NCI-H1417 treated with DMSO at 0.1 percent for 48 hours (cell line): ENCODE measurements around the gene CHAD.
"Not testable (repeated sequence)": the region's sequence is repeated elsewhere in the genome, so short reads cannot be mapped to it uniquely, and the experiment has no call there.

Experiments
- DNase-seq: peaks from one replicate; lab custom pipeline; 2025; lab: John Stamatoyannopoulos, UW

CHAD gene

DNA sequence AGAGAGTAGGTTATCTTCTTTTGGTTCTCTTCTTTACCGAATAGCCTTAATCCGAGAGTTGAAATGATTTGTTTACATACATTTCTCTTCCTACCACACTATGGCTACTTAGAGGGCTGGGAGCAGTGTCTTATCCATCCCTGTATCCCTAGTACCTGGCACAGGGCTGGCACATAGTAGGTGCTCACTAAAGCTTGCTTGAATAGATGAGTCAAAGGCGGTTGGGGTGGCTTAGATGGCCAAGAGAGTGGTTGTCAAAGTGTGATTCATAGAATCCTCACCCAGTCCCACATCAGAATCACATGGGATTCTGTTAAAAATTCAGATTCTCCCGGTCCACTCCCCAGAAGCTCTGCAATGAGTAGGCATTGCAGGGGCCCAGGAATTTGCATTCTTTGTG lies 11.1 kb downstream of the CHAD start:
- no peak for DNase-seq

DNA sequence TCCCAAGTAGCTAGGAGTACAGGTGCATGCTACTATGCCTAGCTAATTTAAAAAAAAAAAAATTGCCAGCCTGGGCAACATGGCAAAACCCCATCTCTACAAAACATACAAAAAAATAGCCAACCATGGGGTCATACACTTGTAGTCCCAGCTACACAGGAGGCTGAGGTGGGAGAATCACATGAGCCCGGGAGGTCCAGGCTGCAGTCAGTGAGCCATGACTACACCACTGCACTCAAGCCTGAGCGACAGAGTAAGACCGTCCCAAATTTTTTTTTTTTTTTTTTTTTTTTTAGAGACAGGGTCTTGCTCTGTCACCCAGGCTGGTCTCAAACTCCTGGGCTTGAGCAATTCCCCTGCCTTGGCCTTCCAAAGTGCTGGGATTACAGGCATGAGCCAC lies 14.8 kb downstream of the CHAD start:
- no peak for DNase-seq

DNA sequence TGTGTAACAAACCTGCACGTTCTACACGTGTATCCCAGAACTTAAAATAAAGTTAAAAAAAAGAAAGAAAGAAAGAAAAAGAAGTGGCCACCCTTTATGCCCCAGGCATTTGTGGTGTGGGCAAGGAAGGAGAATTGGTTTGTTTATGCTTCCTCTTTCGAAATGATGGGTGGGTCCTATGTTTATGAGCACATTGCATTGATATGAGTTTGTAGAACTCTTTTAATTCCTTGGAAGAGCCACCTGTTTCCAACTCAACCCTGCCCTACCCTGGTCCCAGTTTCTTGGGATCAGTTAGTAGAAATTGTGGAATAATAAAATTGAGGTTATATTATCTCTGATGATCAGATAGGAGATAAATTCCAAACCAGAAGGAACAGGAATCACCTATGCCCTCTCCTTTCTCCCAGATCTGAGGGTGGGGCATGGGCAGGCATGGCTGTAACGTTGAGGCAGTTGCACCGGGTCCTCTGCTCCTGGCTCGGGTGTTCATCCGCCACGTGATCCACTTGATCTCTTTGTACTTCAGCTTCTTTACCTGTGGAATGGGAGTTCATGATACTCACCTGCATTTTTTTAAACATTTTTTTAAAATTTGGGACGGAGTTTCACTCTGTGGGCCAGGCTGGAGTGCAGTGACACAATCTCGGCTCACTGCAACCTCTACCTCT lies 15.9 kb downstream of the CHAD start:
- DNase-seq = no peak

DNA sequence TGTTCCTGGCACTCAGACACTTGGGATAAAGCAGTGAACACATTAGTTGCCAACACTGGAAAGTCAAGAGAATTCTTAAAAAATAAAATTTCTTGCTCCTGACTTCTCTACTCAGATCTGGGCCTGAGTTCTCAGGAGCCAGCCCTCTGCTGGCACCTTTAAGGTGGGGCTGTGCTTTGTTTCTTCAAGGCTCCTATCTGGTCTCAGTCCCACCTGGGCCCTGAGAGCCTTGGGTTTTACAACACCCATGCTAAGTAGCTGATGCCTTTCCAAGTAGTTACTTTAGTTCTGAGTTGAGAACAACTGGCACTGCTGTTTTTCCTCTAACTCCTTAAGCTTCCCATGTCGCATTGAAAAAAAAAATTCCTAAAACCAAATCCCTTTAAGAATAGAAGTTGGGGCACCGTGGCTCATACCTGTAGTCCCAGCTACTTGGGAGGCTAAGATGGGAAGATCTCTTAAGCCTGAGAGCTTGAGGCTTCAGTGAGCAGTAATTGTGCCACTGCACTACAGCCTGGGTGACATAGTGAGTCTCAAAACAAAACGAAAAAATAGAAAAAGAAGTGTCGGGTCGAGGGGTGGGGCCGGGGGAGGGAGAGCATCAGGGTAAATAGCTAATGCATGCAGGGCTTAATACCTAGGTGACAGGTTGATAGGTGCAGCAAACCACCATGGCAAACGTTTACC lies 16.6 kb downstream of the CHAD start:
- DNase-seq = no peak

DNA sequence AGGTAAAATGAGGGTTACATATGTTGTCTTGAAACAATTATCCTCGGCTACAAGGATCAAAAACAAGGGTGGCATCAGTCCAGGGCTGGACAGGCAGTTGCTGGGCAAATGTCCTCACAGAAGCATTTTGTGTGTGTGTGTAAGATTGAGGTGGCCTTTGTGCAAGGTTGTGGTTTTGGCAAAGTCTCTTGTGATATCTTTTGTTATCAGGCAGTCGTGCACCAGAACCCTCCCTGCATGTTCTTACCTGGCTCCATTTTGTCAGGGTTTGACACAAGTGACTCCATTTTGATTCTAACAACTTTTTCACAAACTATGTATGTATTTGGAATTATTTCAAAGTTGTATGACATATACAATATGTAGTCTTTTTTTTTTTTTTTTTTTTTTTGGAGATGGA lies 20.0 kb downstream of the CHAD start:
- DNase-seq = no peak

DNA sequence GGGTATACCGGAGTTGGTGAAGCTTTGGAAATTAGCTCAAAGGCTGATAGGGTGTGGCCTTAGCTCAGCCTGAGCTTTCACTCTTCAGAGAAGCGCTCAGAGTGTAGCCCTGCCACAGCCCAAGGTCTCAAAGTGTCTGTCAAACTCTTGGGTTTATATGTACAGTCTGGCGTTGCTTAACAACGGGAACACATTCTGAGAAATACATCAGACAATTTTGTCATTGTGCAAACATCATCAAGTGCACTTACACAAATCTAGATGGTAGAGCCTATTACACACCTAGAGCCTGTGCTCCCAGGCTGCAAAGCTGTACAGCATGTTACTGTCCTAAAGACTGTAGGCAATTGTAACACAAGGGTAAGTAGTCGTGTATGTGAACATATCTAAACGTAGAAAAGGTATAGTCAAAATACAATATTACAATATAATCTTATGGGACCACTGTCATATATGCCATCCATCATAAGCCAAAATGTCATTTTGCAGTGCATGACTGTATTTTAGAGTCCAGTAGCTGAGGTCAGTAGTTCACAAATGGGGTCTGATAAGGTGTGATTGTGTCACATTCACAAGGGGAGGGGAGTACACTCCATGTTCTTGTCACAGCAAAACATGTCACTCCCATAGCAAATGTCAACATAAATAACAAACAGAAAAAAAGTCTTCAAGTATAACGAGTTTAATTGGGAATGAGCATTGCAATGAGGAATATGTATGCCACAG lies 20.6 kb downstream of the CHAD start:
- DNase-seq = no peak

DNA sequence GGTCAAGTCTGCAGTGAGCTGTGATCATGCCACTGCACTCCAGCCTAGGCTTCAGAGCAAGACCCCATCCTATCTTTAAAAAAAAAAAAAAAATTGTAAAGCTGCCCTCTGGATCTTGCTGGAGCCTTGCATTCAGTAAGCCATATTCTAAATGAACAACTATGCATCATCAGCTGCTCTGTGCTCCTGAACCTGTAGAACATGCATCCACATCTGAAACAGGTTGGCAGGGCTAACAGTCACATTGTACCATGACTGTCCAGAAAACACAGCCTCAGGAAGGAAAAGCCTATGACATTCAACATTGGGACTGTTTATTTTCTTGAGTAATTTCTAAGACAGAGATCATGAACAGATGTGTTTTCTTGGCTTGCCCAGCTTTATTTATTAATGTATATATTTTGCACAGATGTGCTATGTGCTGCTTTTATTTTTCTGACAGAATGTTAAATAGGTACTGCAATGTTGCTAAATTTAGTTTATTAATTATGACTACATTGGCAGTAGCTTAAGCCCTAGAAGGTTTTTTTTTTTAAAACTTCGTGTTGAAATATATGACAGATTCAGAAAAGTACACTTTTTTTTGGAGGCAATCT lies 22.9 kb downstream of the CHAD start:
- DNase-seq = no peak

DNA sequence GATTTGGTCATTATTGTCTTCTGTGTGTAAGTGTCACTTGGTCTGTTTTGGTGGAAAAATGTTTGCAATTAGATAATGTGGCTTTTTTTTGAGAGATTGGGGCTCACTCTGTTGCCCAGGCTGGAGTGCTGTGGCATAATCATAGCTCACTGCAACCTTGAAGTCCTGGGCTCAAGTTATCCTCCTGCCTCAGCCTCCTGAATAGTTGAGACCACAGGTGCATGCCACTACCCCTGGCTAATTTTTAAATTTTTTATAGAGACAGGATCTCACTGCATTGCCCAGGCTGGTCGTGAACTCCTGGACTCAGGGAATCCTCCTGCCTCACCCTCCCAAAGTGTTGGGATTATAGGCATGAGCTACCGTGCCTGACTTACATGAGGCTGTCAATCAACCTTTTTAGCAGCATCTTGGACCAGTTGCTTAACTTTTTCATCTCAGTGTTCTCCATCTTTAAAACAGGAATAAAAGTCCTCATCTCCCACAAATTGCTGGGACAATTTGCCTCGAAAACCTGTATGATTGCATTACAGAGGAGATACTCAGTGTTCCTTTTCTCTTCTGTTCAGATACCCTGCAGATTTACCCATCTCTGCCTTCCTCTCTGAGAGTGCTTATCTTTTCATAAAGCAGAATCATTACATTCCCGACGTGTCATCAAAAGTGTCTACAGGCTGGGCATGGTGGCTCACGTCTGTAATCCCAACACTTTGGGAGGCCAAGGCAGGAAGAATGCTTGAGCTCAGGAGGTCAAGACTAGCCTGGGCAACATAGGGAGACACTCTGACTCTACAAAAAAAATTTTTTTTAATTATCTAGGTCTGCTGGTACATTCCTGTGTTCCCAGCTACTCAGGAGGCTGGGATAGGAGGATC lies 23.6 kb downstream of the CHAD start:
- DNase-seq = no peak

DNA sequence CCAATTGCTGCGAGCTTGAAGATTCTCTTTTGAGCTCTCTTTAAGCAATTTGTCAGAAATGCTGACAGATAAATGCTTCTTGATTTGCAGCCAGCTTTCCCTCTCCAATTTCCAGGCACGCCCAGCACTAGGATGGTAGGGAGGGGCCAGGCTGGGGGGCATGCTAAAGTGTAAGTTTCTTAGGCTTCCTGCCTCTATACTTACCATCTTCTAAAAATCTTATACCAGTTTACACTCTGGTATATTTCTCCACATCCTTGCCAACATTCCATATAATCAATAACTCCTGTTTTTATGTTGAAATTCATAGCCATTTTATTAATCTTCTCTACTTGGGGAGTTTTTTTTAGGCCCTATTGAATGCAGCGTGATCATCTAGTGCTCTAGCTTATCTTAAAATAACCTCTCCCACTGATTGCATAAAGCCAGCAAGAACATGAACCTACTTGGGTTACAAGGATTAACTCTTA lies 25.1 kb downstream of the CHAD start:
- DNase-seq = no peak

DNA sequence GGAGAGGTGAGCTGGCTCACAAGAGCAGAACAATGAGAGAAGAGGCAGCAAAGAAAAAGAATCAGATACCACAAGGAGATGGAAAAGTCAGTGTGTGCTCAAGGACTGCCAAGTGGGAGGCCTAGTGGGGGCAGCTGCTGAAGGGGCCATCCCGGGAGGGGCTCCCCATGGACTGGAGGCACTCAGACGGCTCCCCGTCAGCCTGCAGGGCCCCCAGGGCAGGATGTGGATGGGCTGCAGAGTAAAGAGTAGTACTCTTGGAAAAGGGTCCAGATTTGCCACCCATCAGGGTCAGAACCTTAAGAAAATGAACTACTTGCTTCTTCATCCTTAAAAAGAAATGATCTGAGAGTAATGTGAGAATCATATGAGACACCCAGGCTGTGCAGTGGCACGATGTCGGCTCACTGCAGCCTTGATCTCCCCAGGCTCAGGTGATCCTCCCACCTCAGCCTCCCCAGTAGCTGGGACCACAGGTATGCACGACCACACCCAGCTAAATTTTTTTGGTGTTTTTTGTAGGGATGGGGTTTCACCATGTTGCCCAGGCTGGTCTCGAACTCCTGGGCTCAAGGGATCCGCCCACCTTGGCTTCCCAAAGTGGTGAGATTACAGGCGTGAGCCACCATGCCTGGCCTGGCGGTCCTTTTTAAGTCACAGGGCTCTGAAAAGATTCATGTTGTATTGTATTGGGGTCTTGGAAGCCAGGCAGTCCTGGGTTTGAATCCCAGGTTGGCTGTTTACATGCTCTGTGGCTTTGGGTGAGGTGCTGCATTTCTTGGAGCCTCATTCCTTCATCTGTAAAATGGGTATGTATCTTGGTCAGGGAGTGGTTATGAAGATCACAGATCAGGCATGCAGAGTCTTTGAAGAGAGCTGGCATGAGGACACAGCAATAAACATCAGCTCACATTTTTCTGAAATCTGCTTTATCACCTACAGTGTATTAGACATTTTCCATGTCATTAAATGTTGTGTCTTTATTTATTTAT lies 27.5 kb downstream of the CHAD start:
- DNase-seq = no peak

DNA sequence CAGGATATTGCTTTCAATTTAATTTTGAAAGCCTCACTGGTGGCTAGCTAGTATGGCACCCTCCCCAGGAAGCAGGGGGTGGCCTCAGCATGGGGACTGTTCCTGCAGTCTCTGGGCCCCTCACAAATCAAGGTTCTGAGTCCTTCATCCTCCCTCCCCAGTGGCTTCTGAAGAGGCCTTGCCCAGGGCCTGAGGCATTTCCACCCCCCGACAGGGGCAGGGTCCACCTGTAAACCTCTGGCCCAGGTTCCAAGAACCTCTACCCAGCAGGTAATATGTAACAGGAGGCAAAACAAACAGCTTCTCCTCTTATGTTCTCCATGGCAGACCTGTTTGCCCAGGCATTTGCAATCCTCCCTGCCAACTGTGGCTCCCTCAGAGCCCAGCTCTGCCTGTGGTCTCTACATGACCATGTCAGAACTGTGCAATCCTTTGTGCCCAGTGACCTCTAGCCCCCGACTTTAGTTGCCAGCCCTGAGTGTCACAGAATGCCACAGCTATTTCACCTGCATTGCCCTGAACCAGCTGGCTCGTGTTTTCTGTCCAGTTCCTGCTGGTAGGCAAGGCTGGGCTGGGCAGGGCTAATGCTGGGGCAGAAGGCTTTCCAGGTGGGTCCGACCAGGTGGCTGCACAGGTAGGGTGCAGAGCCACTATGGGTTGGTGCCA lies 28.4 kb downstream of the CHAD start:
- DNase-seq = no peak

DNA sequence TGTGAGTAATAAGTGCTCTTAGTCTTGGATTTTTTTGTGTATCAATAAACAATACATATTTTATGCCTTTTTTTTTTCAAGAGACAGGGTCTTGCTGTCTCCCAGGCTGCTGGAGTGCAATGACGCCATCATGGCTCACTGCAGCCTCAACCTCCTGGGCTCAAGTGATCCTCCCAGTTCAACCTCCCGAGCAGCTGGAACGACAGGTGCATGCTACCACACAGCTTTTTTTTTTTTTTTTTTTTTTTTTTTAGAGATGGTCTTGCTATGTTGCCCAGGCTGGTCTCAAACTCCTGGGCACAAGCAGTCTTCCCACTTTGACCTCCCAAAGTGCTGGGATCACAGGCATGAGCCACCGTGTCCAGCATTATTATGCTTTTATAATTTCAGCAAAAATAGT lies 29.7 kb downstream of the CHAD start:
- DNase-seq = no peak

DNA sequence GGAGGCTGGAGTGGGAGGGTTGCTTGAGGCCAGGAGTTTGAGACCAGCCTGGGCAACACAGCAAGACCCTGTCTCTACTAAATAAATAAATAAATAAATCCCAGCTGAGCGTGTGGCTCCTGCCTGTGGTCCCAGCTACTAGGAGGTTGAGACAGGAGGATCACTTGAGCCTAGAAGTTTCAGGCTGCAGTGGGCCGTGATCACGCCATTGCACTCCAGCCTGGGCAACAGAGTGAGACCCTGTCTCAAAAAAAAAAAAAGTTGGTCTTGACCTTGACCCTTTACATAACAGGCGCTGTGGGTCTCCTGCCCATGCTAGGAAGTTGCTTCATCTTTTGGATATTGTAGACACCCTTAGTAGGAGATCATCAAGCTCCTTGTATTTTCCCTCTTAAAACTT lies 31.3 kb downstream of the CHAD start:
- no peak for DNase-seq

DNA sequence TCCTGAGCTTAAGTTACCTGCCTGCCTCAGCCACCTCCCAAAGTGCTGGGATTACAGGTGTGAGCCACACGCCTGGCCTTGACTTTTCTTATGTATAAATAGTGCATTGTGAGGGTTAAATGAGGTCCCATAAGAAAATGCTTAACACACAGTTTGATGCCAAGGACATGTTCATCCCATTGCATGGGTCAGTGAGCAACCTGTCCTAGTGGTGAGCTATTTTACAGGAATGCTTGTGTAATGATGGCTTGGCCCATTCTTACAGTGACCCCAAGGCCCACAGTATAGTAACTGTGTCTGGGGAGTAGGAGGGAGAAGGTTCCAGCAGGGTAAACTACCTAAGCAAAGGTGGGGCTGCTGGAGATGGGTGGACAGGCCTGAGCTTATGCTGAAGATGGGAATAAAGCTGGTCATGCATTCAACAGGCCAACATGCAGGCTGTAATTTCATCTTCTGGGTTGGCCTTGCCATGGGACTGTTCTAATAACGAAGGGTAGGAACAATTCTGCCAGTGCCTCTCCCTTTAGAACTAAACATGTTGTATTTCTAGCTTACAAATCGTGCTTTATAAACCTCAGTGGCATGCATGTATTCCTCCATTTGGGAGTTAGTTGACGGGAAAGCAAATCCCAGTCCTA lies 36.4 kb downstream of the CHAD start:
- no peak for DNase-seq

DNA sequence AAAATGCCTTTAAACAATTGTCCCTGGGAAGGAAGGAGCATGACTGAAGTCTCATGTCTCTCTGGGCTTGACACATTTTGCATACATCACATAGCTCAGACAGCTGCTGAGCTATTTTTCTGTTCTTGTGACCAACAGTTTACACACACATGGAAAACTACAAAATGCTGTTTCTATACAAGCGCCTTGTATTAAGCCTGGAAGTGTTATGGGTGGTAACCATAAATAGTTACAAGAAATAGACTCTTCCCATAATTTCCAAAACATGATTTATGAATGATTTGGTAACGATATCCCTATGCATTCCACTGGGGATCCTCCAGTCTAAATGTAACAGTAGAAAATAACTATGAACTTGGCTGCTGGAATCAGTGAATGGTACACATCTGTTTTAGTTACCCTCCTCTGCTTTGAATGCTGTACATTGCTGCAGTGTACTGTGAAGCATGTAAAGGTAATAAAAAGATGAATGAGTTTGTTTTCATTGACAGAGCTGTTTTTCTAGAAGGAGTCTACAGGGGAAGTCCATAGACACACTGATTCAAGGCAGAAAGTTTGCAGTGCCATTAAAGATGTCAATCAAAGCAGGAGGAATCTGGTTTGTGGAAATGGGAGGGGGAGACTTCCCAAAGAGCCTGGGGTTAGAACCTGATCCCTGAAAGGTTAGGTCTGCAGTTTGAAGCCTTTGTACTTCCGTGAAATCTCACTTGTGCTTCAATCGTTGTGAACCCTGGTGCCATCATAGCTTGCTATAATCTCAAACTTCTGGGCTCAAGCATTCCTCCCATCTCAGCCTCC lies 37.7 kb downstream of the CHAD start:
- DNase-seq = no peak

DNA sequence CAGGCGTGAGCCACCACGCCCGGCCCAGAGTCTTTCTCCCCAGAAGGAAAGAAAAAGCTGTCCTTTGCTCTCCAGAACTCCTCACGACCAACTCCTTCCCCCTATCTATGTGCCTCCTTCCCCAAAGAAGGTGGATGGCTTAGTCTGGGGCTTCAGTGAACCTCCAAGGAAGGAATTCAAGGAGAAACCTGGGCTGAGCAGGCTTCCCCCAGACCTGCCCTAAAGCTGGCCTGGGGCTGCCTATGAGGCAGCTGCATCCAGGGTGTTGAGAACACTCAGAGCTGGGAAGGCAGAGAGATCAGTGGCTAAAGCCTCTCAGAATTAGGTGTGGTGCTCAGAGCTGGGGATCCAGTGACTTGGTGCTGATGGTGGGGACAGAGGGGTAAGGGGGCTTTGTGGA lies 38.9 kb downstream of the CHAD start:
- DNase-seq = no peak

DNA sequence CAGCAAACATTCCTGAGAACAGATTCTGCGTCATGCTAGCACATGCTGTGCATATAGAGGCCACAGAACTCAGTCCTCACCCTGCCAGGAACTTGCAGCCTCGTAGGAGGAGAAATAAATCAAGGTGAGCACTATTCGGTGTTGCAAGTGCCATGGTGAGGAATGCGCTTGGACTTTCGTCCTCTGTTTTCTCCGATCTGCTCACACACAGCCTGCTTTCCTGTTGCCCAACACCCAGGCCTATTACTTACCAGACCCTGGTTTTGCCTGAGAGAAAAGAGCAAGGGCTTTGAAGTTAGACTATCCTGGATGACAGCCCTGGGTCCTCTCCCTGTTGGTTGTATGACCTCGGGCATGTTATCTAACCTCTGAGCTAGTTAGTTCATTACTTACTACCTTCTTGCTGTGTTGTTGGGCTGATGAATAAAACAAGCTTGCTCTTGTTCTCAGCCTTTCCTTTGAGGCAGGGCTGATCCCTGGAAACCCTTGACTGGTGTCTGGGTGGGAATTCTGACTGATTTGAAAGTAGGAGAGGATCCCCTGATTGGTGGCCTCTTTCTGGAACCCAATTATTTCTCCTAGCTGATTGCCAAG lies 39.8 kb downstream of the CHAD start:
- DNase-seq = no peak

DNA sequence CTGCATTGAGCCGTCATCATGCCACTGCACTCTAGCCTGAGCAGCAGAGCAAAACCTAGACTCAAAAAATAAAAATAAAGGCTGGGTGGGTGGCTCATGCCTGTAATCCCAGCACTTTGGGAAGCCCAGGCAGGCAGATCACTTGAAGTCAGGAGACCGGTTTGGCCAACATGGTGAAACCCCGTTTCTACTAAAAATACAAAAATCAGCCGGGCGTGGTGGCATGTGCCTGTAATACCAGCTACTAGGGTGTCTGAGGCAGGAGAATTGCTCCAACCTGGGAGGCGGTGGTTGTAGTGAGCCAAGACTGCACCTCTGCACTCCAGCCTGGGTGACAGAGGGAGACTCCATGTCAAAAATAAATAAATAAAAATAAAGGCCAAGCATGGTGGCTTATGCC lies 40.6 kb downstream of the CHAD start:
- DNase-seq = not testable (repeated sequence)
